K562 (cell line): ENCODE results near the gene TRAPPC2L. TPM values are rescaled to one million over a fixed set of nuclear protein-coding genes. Genes with fewer than 3 reads are reported as not detected.
A peak's percentile ranks its signal among the peaks of the same experiment; 100 is the strongest.

ENCODE experiments used
- ATAC-seq: fragments of 200-7000 bp; cut with Tn5 transposase; 3 replicates; pipeline ENCODE4 v1.9.1; 2020; ENCODE audit warnings: moderate library complexity
- BruUV-seq: library from RNA; stranded (reverse); fragments of 400-500 nt; replicated peaks from 2 replicates; lab custom pipeline; 2021; lab: Mats Ljungman, UMichigan
- CTCF ChIA-PET: fragments of 300-600 bp; formaldehyde crosslinking; extraction: SDS; loops from one replicate; lab custom pipeline; 2021; ENCODE audit warnings: low intra/inter-chr PET ratio; lab: Yijun Ruan, JAX
- POLR2A ChIA-PET: fragments of 300-600, 350-650 bp; sonication (Branson Sonifier 250); formaldehyde crosslinking; extraction: SDS; loops from one replicate; lab custom pipeline; 2021; ENCODE audit warnings: antibody characterized with exemption, inconsistent platforms; lab: Yijun Ruan, JAX
- DNase-seq, 4 experiments: peaks; one replicate each; pipeline versions ENCODE4 v3.0.0 to v3.0.0-alpha.2; 2011 to 2018; ENCODE audit warnings: low spot score in 3 of 4, mixed read lengths in 3 of 4; ENCODE audit errors: extremely low read depth in 1 of 4
- FAIRE-seq: peaks from 2 replicates; lab custom pipeline; 2011; peaks lifted over from hg19 to GRCh38; lab: Jason Lieb, UNC
- H2AFZ ChIP-seq: 2 replicates; pipeline ENCODE4 v1.6.0; 2011; ENCODE audit warnings: low read depth, low read length, control low read depth, inconsistent platforms
- H3K27ac ChIP-seq: fragments of 200-600 bp; 3 replicates; pipeline ENCODE4 v1.8.0; 2011; ENCODE audit warnings: low read depth, mild to moderate bottlenecking, control low read depth, inconsistent platforms, low read length, moderate library complexity, mixed read lengths; ENCODE audit errors: extremely low read depth
- H3K27me3 ChIP-seq, 2 experiments: fragments of 300-600 bp in 1 of 2; 2 replicates in 1 of 2; 3 replicates in 1 of 2; pipeline versions ENCODE4 v1.6.0 to v1.8.0; 2011; ENCODE audit warnings: inconsistent platforms in 2 of 2, low read length in 2 of 2, mild to moderate bottlenecking in 1 of 2, mixed read lengths in 1 of 2, moderate library complexity in 1 of 2; ENCODE audit not compliant: control insufficient read depth in 2 of 2, insufficient read depth in 2 of 2
- H3K36me3 ChIP-seq: fragments of 300-600 bp; 3 replicates; pipeline ENCODE4 v1.8.0; 2011; ENCODE audit warnings: mild to moderate bottlenecking, low read length, inconsistent platforms; ENCODE audit not compliant: control insufficient read depth, insufficient read depth
- H3K4me1 ChIP-seq, 2 experiments: fragments of 200-600 bp in 1 of 2; replicated peaks in 1 of 2; 2 replicates in 1 of 2; 3 replicates in 1 of 2; pipeline versions ENCODE4 v1.5.1 to v1.8.0; 2011; ENCODE audit warnings: inconsistent platforms in 2 of 2, low read length in 2 of 2, mild to moderate bottlenecking in 1 of 2, mixed read lengths in 1 of 2, moderate library complexity in 1 of 2; ENCODE audit not compliant: control insufficient read depth in 2 of 2, insufficient read depth in 2 of 2
- H3K4me2 ChIP-seq: 2 replicates; pipeline ENCODE4 v1.6.1; 2011; ENCODE audit warnings: low read length, control low read depth, inconsistent platforms, mixed read lengths; ENCODE audit not compliant: insufficient read depth
- H3K4me3 ChIP-seq: fragments of 200-600 bp; sonication (generic), shearing (Covaris generic); 2 replicates; pipeline ENCODE4 v1.5.1; 2016; ENCODE audit warnings: control low read depth, inconsistent platforms
- H3K79me2 ChIP-seq: fragments of 200-600 bp; 3 replicates; pipeline ENCODE4 v1.8.0; 2011; ENCODE audit warnings: low read length, inconsistent platforms; ENCODE audit not compliant: control insufficient read depth, insufficient read depth
- H3K9ac ChIP-seq, 2 experiments: 2 replicates each; pipeline versions ENCODE4 v1.6.0 to v1.6.1; 2011; ENCODE audit warnings: low read depth in 2 of 2, low read length in 2 of 2, control low read depth in 1 of 2, inconsistent platforms in 1 of 2, mild to moderate bottlenecking in 1 of 2, mixed read lengths in 1 of 2; ENCODE audit not compliant: insufficient read depth in 1 of 2
- H3K9me1 ChIP-seq: one replicate; pipeline ENCODE4 v1.6.0; 2011; ENCODE audit warnings: inconsistent platforms, mild to moderate bottlenecking, low read length, moderate library complexity; ENCODE audit not compliant: control insufficient read depth, insufficient read depth
- H3K9me3 ChIP-seq: replicated peaks from 2 replicates; pipeline ENCODE4 v1.5.1; 2011; ENCODE audit warnings: low read depth, low read length, inconsistent platforms; ENCODE audit not compliant: control insufficient read depth, insufficient read depth
- H4K20me1 ChIP-seq: replicated peaks from 2 replicates; pipeline ENCODE4 v1.6.1; 2011; ENCODE audit warnings: low read length, inconsistent platforms, mixed read lengths; ENCODE audit not compliant: control insufficient read depth, insufficient read depth
- ETV6 ChIP-seq, 3 experiments: fragments of 150-350 bp in 1 of 3; sonication (generic) in 1 of 3; formaldehyde crosslinking in 1 of 3; IDR thresholded peaks; 2 replicates each; pipeline versions ENCODE4 v1.6.1 to v1.8.0; 2014 to 2022; ENCODE audit warnings: borderline replicate concordance in 2 of 3, low read depth in 2 of 3, antibody characterized with exemption in 1 of 3, low read length in 1 of 3, mild to moderate bottlenecking in 1 of 3, missing genetic modification reagents in 1 of 3
- FIP1L1 ChIP-seq: fragments of 200-400 bp; formaldehyde crosslinking; IDR thresholded peaks from 2 replicates; pipeline ENCODE4 v1.6.1; 2018; ENCODE audit warnings: mild to moderate bottlenecking, low read depth, low read length; ENCODE audit not compliant: poor library complexity, severe bottlenecking
- NFRKB ChIP-seq: fragments of 450-650 bp; IDR thresholded peaks from 2 replicates; pipeline ENCODE4 v1.6.1; 2016; ENCODE audit warnings: low read depth
- PHF8 ChIP-seq: fragments of 200-600 bp; sonication (generic); IDR thresholded peaks from 2 replicates; pipeline ENCODE4 v1.6.1; 2012; ENCODE audit warnings: mixed run types, mild to moderate bottlenecking, inconsistent platforms, low read length, moderate library complexity, borderline replicate concordance
- POLR2A ChIP-seq: fragments of 450-650 bp; conservative IDR thresholded peaks from 2 replicates; pipeline ENCODE4 v1.6.1; 2016
- POLR2AphosphoS5 ChIP-seq: IDR thresholded peaks from 2 replicates; pipeline ENCODE4 v1.6.1; 2011; ENCODE audit warnings: mild to moderate bottlenecking, low read depth, low read length, moderate library complexity; ENCODE audit not compliant: control insufficient read depth, insufficient read depth
- TRIM24 ChIP-seq, 2 experiments: fragments of 450-650 bp; IDR thresholded peaks; 2 replicates each; pipeline ENCODE4 v1.6.1; 2016
- ZBTB40 ChIP-seq, 2 experiments: fragments of 450-650 bp in 1 of 2; sonication (generic) in 1 of 2; formaldehyde crosslinking in 1 of 2; IDR thresholded peaks; 2 replicates each; pipeline versions ENCODE4 v1.7.1 to v1.9.0; 2016 to 2022; ENCODE audit warnings: inconsistent platforms in 1 of 2, mild to moderate bottlenecking in 1 of 2, missing genetic modification reagents in 1 of 2
- WGBS: fragments of 100-300 bp; shearing (Covaris generic); methylation state at CpG from one replicate; pipeline ENCODE4 v1.1.6; 2016; ENCODE audit warnings: low coverage, mixed read lengths; ENCODE audit not compliant: insufficient coverage; ENCODE audit errors: missing lambda C conversion rate; 5-methylcytosine and 5-hydroxymethylcytosine counted together
- in situ Hi-C: fragments of 300-500 bp; cut with MboI; formaldehyde crosslinking; loops from 4 replicates; pipeline ENCODE4 v1.15.0; 2018; ENCODE audit warnings: inconsistent platforms, mixed read lengths
- intact Hi-C: fragments of 100-400 bp; cut with micrococcal nuclease; formaldehyde crosslinking; loops from 2 replicates; pipeline ENCODE4 v1.14.2; 2022
- polyA plus RNA-seq, 8 experiments: library from polyadenylated mRNA; depleted of rRNA in 4 of 8; stranded (reverse) in 5 of 8; unstranded in 3 of 8; fragments of >200 nt; fragmentation: Nextera tagmentation in 2 of 8; fragmentation: Illumina TruSeq in 1 of 8; extraction: Ambion mirVana in 2 of 8; extraction: Trizol in 1 of 8; gene quantifications; 2 replicates each; pipeline versions ENCODE4 v1.2.1 to v1.2.3, GENCODE V29; 2011 to 2014; ENCODE audit warnings: inconsistent platforms in 1 of 8, missing spikeins in 1 of 8
- total RNA-seq, 7 experiments: library from RNA; depleted of rRNA in 6 of 7; stranded (reverse); fragments of >200 nt in 6 of 7; fragmentation: Illumina TruSeq in 2 of 7; extraction: Trizol in 2 of 7; gene quantifications; 2 replicates each; pipeline versions ENCODE4 v1.2.1 to v1.2.3, GENCODE V29; 2011 to 2021; ENCODE audit warnings: low replicate concordance in 1 of 7

Gene TRAPPC2L
- total and polyA plus RNA-seq, 9 of the 15 experiments (the other 6 are each of a cell fraction or from before 2014, with no cell fraction given): 60.4 to 398 (median 97.5) TPM

- no peak overlapping the region for H3K4me3 ChIP-seq
- DNase-seq (no peak), ATAC-seq (no peak), FAIRE-seq (no peak)
- H2AFZ ChIP-seq: no peak overlapping the region
- POLR2A ChIA-PET: interaction anchor here (0.8 to 1.1 kb wide), 3 partner anchors 17 to 115 kb away, joined by 3 to 6 read pairs (median 3); no protein-coding TSS in a partner anchor
- peaks cover 9% of the 10 kb centered on the region for H3K9me1 ChIP-seq
- H3K9me3 ChIP-seq: no peaks in the 10 kb centered on the region
- no TSS peak for BruUV-seq
- CTCF ChIA-PET: no interaction called here
- in situ Hi-C loops: no loop called here
- peaks cover 14 to 85% of the 10 kb centered on the region in 2 experiments; a peak in 4 of 5 replicates for H3K4me1 ChIP-seq
- 66% methylated on average over 20 of the region's 27 CpGs for WGBS
- no peak overlapping the region for H3K27ac ChIP-seq
- no peaks in the 10 kb centered on the region for H3K79me2 ChIP-seq
- H4K20me1 ChIP-seq: peaks cover 11% of the 10 kb centered on the region; the same call in 1 of the 2 replicates
- H3K36me3 ChIP-seq: peaks cover 2% of the 10 kb centered on the region; the same call in 1 of the 3 replicates
- H3K27me3 ChIP-seq: no peaks in the 10 kb centered on the region
- H3K9ac ChIP-seq: peak overlapping the region in 1 of 2 experiments; percentile 64; a peak in 1 of 4 replicates
- intact Hi-C loops: no loop called here
- H3K4me2 ChIP-seq: no peak overlapping the region
- no peak for TF ChIP-seq POLR2AphosphoS5
- TF ChIP-seq ETV6 (IDR thresholded peaks at IDR 0.05; ENCODE audit: borderline replicate concordance in 1 of 2, low read depth in 2 of 2, low read length in 1 of 2): no peak
- no peak for TF ChIP-seq ETV6 (CRISPR knock-in tag; IDR thresholded peaks at IDR 0.05; ENCODE audit: borderline replicate concordance)
- TF ChIP-seq PHF8: no peak
- TF ChIP-seq POLR2A: 0 out of 2 replicates have a peak, but pooled peaks have one; percentile 6
- peak; percentile 77 for TF ChIP-seq FIP1L1
- no peak for TF ChIP-seq TRIM24 (IDR thresholded peaks at IDR 0.05)
- TF ChIP-seq NFRKB: no peak
- no peak for TF ChIP-seq ZBTB40 (IDR thresholded peaks at IDR 0.05)
- TF ChIP-seq ZBTB40 (CRISPR knock-in tag; IDR thresholded peaks at IDR 0.05): peak; percentile 18; the same call in 1 of the 2 replicates
Measured at GRCh38 chr16:88868974-88869672, 12.2 kb downstream of the TRAPPC2L start.
